Activated CD8-positive, alpha-beta memory T cell treated with anti-CD3 and anti-CD28 coated beads, Interleukin-2, amount 50 U/mL, for 1 hour (primary cell): Measurements from ENCODE around the gene CA12.

Source experiments
- DNase-seq: peaks from one replicate; pipeline ENCODE4 v3.0.0-alpha.2; 2020; ENCODE audit errors: extremely low read depth

Gene CA12

GRCh38 chr15:63379492-63380150 is 2.0 kb downstream of the CA12 start:
- DNase-seq, result no peak

GRCh38 chr15:63378946-63379345 is 2.7 kb downstream of the CA12 start:
- DNase-seq, result no peak

GRCh38 chr15:63374686-63375520 is 6.7 kb downstream of the CA12 start:
- DNase-seq, result no peak

GRCh38 chr15:63373866-63374548 is 7.6 kb downstream of the CA12 start:
- DNase-seq, result no peak

- DNase-seq, result no peak
Measured at GRCh38 chr15:63373330-63373729, 8.3 kb downstream of the CA12 start.

GRCh38 chr15:63372753-63373152 is 8.9 kb downstream of the CA12 start:
- DNase-seq, result no peak

- no peak for DNase-seq
Measured at GRCh38 chr15:63372018-63372705, 9.5 kb downstream of the CA12 start.

- no peak for DNase-seq
Measured at GRCh38 chr15:63371297-63371918, 10.2 kb downstream of the CA12 start.

- no peak for DNase-seq
Measured at GRCh38 chr15:63370764-63371163, 10.9 kb downstream of the CA12 start.

- no peak for DNase-seq
Measured at GRCh38 chr15:63369781-63370180, 11.9 kb downstream of the CA12 start.

GRCh38 chr15:63369296-63369695 is 12.3 kb downstream of the CA12 start:
- DNase-seq, result no peak

- no peak for DNase-seq
Measured at GRCh38 chr15:63368503-63368902, 13.1 kb downstream of the CA12 start.

- no peak for DNase-seq
Measured at GRCh38 chr15:63367900-63368299, 13.7 kb downstream of the CA12 start.

GRCh38 chr15:63367390-63367789 is 14.3 kb downstream of the CA12 start:
- DNase-seq, result no peak

GRCh38 chr15:63366451-63366850 is 15.2 kb downstream of the CA12 start:
- no peak for DNase-seq

- DNase-seq, result no peak
Measured at GRCh38 chr15:63365273-63365680, 16.4 kb downstream of the CA12 start.

GRCh38 chr15:63364399-63365272 is 17.0 kb downstream of the CA12 start:
- DNase-seq, result no peak

GRCh38 chr15:63363292-63363691 is 18.4 kb downstream of the CA12 start:
- no peak for DNase-seq

GRCh38 chr15:63362885-63363284 is 18.8 kb downstream of the CA12 start:
- no peak for DNase-seq

GRCh38 chr15:63362196-63362595 is 19.4 kb downstream of the CA12 start:
- DNase-seq, result no peak

GRCh38 chr15:63360170-63360569 is 21.5 kb downstream of the CA12 start:
- no peak for DNase-seq
